Measurements from ENCODE around the gene KLF18. TPM values are rescaled to one million over a fixed set of nuclear protein-coding genes. Genes with fewer than 3 reads are reported as not detected.
"Not testable (repeated sequence)": the region's sequence is repeated elsewhere in the genome, so short reads cannot be mapped to it uniquely, and the experiment has no call there.

KLF18 gene
- total and polyA plus RNA-seq, 11 donors = not detected

DNA sequence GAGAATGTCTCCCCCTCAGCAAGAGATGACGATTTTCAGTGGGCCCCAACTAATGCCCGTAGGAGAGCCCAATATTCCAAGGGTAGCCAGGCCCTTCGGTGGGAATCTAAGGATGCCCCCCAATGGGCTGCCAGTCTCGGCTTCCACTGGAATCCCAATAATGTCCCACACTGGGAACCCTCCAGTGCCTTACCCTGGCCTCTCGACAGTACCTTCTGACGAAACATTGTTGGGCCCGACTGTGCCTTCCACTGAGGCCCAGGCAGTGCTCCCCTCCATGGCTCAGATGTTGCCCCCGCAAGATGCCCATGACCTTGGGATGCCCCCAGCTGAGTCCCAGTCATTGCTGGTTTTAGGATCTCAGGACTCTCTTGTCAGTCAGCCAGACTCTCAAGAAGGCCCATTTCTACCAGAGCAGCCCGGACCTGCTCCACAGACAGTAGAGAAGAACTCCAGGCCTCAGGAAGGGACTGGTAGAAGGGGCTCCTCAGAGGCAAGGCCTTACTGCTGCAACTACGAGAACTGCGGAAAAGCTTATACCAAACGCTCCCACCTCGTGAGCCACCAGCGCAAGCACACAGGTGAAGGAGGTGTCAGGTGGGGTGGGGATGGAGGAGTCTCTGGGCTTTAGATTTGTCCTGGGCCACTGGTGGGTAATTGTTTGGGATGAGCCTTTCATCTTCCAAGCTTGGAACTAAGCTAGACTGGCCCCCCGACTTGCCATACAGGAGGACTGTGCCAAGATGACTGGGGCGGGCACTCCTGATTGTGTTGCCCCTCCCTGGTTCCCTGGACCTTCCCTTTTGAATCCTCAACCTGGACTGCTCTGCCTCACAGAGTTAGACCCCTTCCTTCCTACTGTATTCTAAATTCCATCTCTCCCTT lies 11.6 kb downstream of the KLF18 start:
- Histone ChIP-seq H3K27ac (no peak overlapping the region), H3K4me1 (no peaks in the 10 kb centered on the region), H3K9me3 (no peaks in the 10 kb centered on the region), H3K4me3 (no peak overlapping the region), H3K36me3 (no peaks in the 10 kb centered on the region), H3K27me3 (peaks cover 0 to 11% (median 0%) of the 10 kb centered on the region in 9 donors)
- WGBS, 4 donors = 86 to 91% (median 89%) methylated on average over 16 of the region's 16 CpGs
- ATAC-seq = no peak
- no peak for TF ChIP-seq POLR2A (IDR thresholded peaks at IDR 0.05)
- TF ChIP-seq, protein P1, sequence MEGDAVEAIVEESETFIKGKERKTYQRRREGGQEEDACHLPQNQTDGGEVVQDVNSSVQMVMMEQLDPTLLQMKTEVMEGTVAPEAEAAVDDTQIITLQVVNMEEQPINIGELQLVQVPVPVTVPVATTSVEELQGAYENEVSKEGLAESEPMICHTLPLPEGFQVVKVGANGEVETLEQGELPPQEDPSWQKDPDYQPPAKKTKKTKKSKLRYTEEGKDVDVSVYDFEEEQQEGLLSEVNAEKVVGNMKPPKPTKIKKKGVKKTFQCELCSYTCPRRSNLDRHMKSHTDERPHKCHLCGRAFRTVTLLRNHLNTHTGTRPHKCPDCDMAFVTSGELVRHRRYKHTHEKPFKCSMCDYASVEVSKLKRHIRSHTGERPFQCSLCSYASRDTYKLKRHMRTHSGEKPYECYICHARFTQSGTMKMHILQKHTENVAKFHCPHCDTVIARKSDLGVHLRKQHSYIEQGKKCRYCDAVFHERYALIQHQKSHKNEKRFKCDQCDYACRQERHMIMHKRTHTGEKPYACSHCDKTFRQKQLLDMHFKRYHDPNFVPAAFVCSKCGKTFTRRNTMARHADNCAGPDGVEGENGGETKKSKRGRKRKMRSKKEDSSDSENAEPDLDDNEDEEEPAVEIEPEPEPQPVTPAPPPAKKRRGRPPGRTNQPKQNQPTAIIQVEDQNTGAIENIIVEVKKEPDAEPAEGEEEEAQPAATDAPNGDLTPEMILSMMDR (IDR thresholded peaks at IDR 0.05) = no peak
- no peak for DNase-seq
- intact Hi-C loops (cut with DNase I) = loop anchor here in 1 of 10 donors (5.0 kb wide), 1 partner anchor 53 kb away; no protein-coding TSS in a partner anchor

DNA sequence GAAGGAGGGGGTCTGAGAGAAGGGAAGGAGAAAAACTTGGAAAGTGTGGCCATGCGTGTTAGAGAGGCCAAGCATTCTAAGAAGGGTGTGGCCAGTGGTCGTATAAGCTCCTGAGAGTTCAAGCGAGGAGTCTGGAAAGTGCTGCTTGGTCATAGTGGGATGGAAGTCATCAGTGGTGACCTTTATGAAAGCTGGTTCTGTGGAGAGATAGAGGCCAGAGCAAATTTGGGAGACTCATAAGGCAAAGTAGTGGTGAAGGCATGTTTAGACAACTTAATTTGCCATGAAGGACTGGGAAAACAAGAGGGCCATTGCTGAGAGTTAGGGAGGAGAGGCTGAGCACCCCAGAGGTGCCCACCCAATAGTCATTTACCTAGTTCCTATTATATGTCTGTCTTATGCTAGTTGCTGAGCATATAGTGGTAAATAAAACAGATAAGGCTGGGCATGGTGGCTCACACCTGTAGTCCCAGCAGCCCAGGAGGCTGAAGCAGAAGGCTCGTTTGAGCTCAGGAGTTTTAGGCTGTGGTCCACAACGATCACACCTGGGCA lies 21.0 kb downstream of the KLF18 start:
- no peak for ATAC-seq
- intact Hi-C loops (cut with DNase I) = no loop called here
- Histone ChIP-seq H3K27me3 (peaks cover 0 to 4% (median 0%) of the 10 kb centered on the region in 9 donors), H3K4me3 (no peak overlapping the region), H3K4me1 (no peaks in the 10 kb centered on the region), H3K27ac (no peak overlapping the region), H3K36me3 (no peaks in the 10 kb centered on the region), H3K9me3 (no peaks in the 10 kb centered on the region)
- TF ChIP-seq POLR2A (IDR thresholded peaks at IDR 0.05) = no peak
- TF ChIP-seq, protein P1 (IDR thresholded peaks at IDR 0.05) = no peak
- DNase-seq = no peak
- WGBS, 4 donors = 66 to 81% (median 78%) methylated on average over 5 of the region's 5 CpGs

DNA sequence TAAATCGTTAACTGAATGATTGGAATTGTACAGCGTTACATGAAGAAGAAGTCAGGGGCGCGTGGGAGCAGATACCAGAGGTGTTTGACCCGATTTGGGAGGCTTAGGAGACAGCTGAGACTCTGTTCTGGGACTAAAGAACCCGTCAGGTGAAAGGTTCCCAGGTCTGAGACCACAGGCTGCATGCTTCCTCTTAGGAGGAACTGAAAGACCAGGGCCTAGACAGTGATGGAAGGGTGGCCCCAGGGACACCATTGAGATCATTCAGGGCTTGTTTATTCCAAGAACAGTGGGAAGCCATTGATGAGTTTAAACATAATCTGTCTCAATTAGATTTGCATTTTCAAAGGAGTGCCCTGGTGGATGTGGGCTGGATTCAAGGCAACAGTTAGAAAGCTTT lies 21.9 kb downstream of the KLF18 start:
- DNase-seq (no peak), ATAC-seq (no peak)
- Histone ChIP-seq H3K36me3 (no peaks in the 10 kb centered on the region), H3K4me3 (no peak overlapping the region), H3K4me1 (no peaks in the 10 kb centered on the region), H3K9me3 (no peaks in the 10 kb centered on the region), H3K27ac (no peak overlapping the region), H3K27me3 (peaks cover 0 to under 1% (median 0%) of the 10 kb centered on the region in 9 donors)
- no peak for TF ChIP-seq POLR2A (IDR thresholded peaks at IDR 0.05)
- TF ChIP-seq, protein P1 (IDR thresholded peaks at IDR 0.05) = no peak
- 74 to 82% (median 82%) methylated on average over 6 of the region's 6 CpGs for WGBS, 4 donors
- intact Hi-C loops (cut with DNase I) = no loop called here

DNA sequence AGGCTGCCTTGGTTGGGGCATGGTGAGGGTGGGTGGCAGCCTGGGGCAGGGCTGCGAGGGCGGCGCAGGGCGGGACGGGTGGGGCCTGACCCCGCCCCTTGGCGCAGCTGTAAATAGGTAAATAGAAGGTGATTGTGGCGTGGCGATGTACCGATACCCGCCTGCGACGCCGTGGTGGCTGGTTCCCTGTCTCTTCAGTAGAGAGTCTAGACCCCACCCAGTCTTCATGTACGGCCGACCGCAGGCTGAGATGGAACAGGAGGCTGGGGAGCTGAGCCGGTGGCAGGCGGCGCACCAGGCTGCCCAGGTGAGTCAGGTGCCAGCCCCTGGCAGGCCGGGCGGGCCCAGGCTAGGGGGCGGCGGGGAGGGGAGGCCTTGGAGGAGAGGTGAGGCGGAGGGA lies 22.7 kb downstream of the KLF18 start, which contains the start of gene KLF17:
TSS of gene KLF17 (plus strand) at position 140 of the 400 bp plus-strand sequence. CDS start at position 227, 87 bp downstream.
- WGBS, 4 donors = 96 to 98% (median 97%) methylated on average over 23 to 25 of the region's 25 CpGs

DNA sequence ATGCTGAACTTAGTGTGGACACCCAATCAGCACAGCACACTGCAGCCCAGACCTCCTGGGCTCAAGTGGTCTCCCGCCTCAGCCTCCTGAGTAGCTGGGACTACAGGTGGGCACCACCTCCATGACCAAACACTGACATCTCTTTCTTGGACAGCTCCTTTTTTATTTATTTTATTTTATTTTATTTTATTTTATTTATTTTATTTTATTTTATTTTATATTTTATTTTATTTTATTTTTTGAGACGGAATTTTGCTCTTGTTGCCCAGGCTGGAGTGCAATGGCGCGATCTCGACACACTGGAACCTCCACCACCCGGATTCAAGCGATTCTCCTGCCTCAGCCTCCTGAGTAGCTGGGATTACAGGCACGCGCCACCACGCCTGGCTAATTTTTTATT lies 24.2 kb downstream of the KLF18 start:
- not testable (repeated sequence) for DNase-seq, H3K36me3 ChIP-seq

More for the DNA sequence above, 22.7 kb downstream of the KLF18 start, which contains the start of gene KLF17:
- ATAC-seq (no peak), DNase-seq (no peak)
- no peak for TF ChIP-seq POLR2A (IDR thresholded peaks at IDR 0.05)
- TF ChIP-seq, protein P1 (IDR thresholded peaks at IDR 0.05) = no peak
- H3K36me3 ChIP-seq = no peaks in the 10 kb centered on the region
- no peak within 1 kb of the TSS for H3K4me3 ChIP-seq
- H3K9me3 ChIP-seq = no peaks in the 10 kb centered on the region
- H3K27ac ChIP-seq = no peak within 1 kb of the TSS
- intact Hi-C loops (cut with DNase I) = no loop called here
- no peaks in the 10 kb centered on the region for H3K4me1 ChIP-seq
- no peaks in the 10 kb centered on the region for H3K27me3 ChIP-seq

More for the DNA sequence above, 24.2 kb downstream of the KLF18 start:
- H3K9me3 ChIP-seq; intact Hi-C loops (cut with DNase I); H3K4me1 ChIP-seq; H3K4me3 ChIP-seq; ATAC-seq; H3K27ac ChIP-seq; H3K27me3 ChIP-seq: not testable (repeated sequence)
- 95 to 98% (median 97%) methylated on average over 10 of the region's 10 CpGs for WGBS, 4 donors

Measured in heart left ventricle (tissue), 16 donors.